ENCODE measurements around the gene RREB1. TPM values are rescaled to one million over a fixed set of nuclear protein-coding genes. Genes with fewer than 3 reads are reported as not detected.
A peak's percentile ranks its signal among the peaks of the same experiment; 100 is the strongest.

Gene RREB1
- total and polyA plus RNA-seq, 7 experiments from 2014 or later, result 4.2 to 56.7 (median 49.2) TPM

GRCh38 chr6:7267466-7268091, 159.8 kb downstream of the RREB1 start:
- H3K4me3 Mint-ChIP-seq, result no peak overlapping the region
- peaks cover 0 to 13% (median 2%) of the 10 kb centered on the region in 11 donors for H3K9me3 Mint-ChIP-seq
- no peaks in the 10 kb centered on the region for H3K9me3 ChIP-seq (ENCODE audit: control insufficient read depth in 2 of 3, low read length in 3 of 3)
- H3K4me1 ChIP-seq (ENCODE audit: control insufficient read depth in 2 of 2, insufficient read depth in 2 of 2, low read length in 2 of 2), result no peaks in the 10 kb centered on the region
- DNase-seq (no peak), ATAC-seq (peak; percentile 68)
- H3K36me3 ChIP-seq (ENCODE audit: control insufficient read depth in 2 of 3, insufficient read depth in 3 of 3, low read length in 3 of 3), result no peaks in the 10 kb centered on the region
- H3K27ac Mint-ChIP-seq, result no peak overlapping the region
- ChIA-PET CTCF (no interaction called here), POLR2A (no interaction called here)
- H3K27ac ChIP-seq (ENCODE audit: low read depth, low read length), result no peak overlapping the region
- no peaks in the 10 kb centered on the region for H3K4me1 Mint-ChIP-seq
- H3K4me3 ChIP-seq (ENCODE audit: low read length), result no peak overlapping the region
- peaks cover 0 to 5% (median 0%) of the 10 kb centered on the region in 5 donors for H3K27me3 Mint-ChIP-seq
- intact Hi-C loops (cut with micrococcal nuclease), result no loop called here
- H3K27me3 ChIP-seq (ENCODE audit: control insufficient read depth in 2 of 2, insufficient read depth in 2 of 2, low read length in 2 of 2), result no peaks in the 10 kb centered on the region
- H3K36me3 Mint-ChIP-seq, result peaks cover 0 to 10% (median 0%) of the 10 kb centered on the region in 5 donors

- no peak overlapping the region for H3K4me3 Mint-ChIP-seq
- DNase-seq, result no peak
- no peak overlapping the region for H3K27ac ChIP-seq (ENCODE audit: low read depth, low read length)
- peaks cover 0 to 10% (median 0%) of the 10 kb centered on the region in 5 donors for H3K36me3 Mint-ChIP-seq
- POLR2A ChIA-PET, result no interaction called here
- H3K9me3 ChIP-seq (ENCODE audit: control insufficient read depth in 2 of 3, low read length in 3 of 3), result no peaks in the 10 kb centered on the region
- peaks cover 0 to 13% (median 2%) of the 10 kb centered on the region in 11 donors for H3K9me3 Mint-ChIP-seq
- H3K4me1 Mint-ChIP-seq, result no peaks in the 10 kb centered on the region
- no peak overlapping the region for H3K27ac Mint-ChIP-seq
- intact Hi-C loops (cut with micrococcal nuclease), result no loop called here
- ATAC-seq, result no peak
- CTCF ChIA-PET, result no interaction called here
- no peaks in the 10 kb centered on the region for H3K36me3 ChIP-seq (ENCODE audit: control insufficient read depth in 2 of 3, insufficient read depth in 3 of 3, low read length in 3 of 3)
- H3K27me3 ChIP-seq (ENCODE audit: control insufficient read depth in 2 of 2, insufficient read depth in 2 of 2, low read length in 2 of 2), result no peaks in the 10 kb centered on the region
- no peaks in the 10 kb centered on the region for H3K4me1 ChIP-seq (ENCODE audit: control insufficient read depth in 2 of 2, insufficient read depth in 2 of 2, low read length in 2 of 2)
- peaks cover 0 to 5% (median 0%) of the 10 kb centered on the region in 5 donors for H3K27me3 Mint-ChIP-seq
- H3K4me3 ChIP-seq (ENCODE audit: low read length), result no peak overlapping the region
These were observed 160.6 kb downstream of the RREB1 start for GRCh38 chr6:7268362-7268761.

GRCh38 chr6:7268816-7269555, 161.2 kb downstream of the RREB1 start:
- Histone ChIP-seq H3K36me3 (ENCODE audit: control insufficient read depth in 2 of 3, insufficient read depth in 3 of 3, low read length in 3 of 3) (no peaks in the 10 kb centered on the region), H3K27ac (ENCODE audit: low read depth, low read length) (no peak overlapping the region), H3K4me1 (ENCODE audit: control insufficient read depth in 2 of 2, insufficient read depth in 2 of 2, low read length in 2 of 2) (no peaks in the 10 kb centered on the region), H3K4me3 (ENCODE audit: low read length) (no peak overlapping the region), H3K27me3 (ENCODE audit: control insufficient read depth in 2 of 2, insufficient read depth in 2 of 2, low read length in 2 of 2) (no peaks in the 10 kb centered on the region), H3K9me3 (ENCODE audit: control insufficient read depth in 2 of 3, low read length in 3 of 3) (no peaks in the 10 kb centered on the region)
- H3K9me3 Mint-ChIP-seq, result peaks cover 0 to 13% (median 2%) of the 10 kb centered on the region in 11 donors
- H3K4me3 Mint-ChIP-seq, result no peak overlapping the region
- ChIA-PET CTCF (no interaction called here), POLR2A (no interaction called here)
- H3K4me1 Mint-ChIP-seq, result no peaks in the 10 kb centered on the region
- no peak overlapping the region for H3K27ac Mint-ChIP-seq
- no peak for DNase-seq
- peaks cover 0 to 5% (median 0%) of the 10 kb centered on the region in 5 donors for H3K27me3 Mint-ChIP-seq
- intact Hi-C loops (cut with micrococcal nuclease), result no loop called here
- H3K36me3 Mint-ChIP-seq, result peaks cover 0 to 10% (median 0%) of the 10 kb centered on the region in 5 donors
- ATAC-seq, result no peak

GRCh38 chr6:7269816-7270215, 162.1 kb downstream of the RREB1 start:
- Histone ChIP-seq H3K36me3 (ENCODE audit: control insufficient read depth in 2 of 3, insufficient read depth in 3 of 3, low read length in 3 of 3) (no peaks in the 10 kb centered on the region), H3K4me1 (ENCODE audit: control insufficient read depth in 2 of 2, insufficient read depth in 2 of 2, low read length in 2 of 2) (no peaks in the 10 kb centered on the region), H3K27me3 (ENCODE audit: control insufficient read depth in 2 of 2, insufficient read depth in 2 of 2, low read length in 2 of 2) (no peaks in the 10 kb centered on the region), H3K9me3 (ENCODE audit: control insufficient read depth in 2 of 3, low read length in 3 of 3) (no peaks in the 10 kb centered on the region), H3K4me3 (ENCODE audit: low read length) (no peak overlapping the region), H3K27ac (ENCODE audit: low read depth, low read length) (no peak overlapping the region)
- Mint-ChIP-seq H3K36me3 (peaks cover 0 to 10% (median 0%) of the 10 kb centered on the region in 5 donors), H3K4me3 (no peak overlapping the region), H3K27me3 (peaks cover 0 to 5% (median 0%) of the 10 kb centered on the region in 5 donors), H3K9me3 (peaks cover 0 to 13% (median 2%) of the 10 kb centered on the region in 11 donors), H3K4me1 (no peaks in the 10 kb centered on the region), H3K27ac (peak overlapping the region in 2 of 9 donors; percentile 33 to 36)
- intact Hi-C loops (cut with micrococcal nuclease), result no loop called here
- POLR2A ChIA-PET, result no interaction called here
- CTCF ChIA-PET, result no interaction called here
- no peak for ATAC-seq
- no peak for DNase-seq

GRCh38 chr6:7270320-7271204, 162.8 kb downstream of the RREB1 start:
- no peak for DNase-seq
- Mint-ChIP-seq H3K27ac (peak overlapping the region in 1 of 9 donors; percentile 3), H3K27me3 (peaks cover 0 to 5% (median 0%) of the 10 kb centered on the region in 5 donors), H3K4me1 (peaks cover 0 to 2% (median under 1%) of the 10 kb centered on the region in 7 donors), H3K4me3 (no peak overlapping the region), H3K36me3 (peaks cover 0 to 10% (median 0%) of the 10 kb centered on the region in 5 donors), H3K9me3 (peaks cover 0 to 13% (median 2%) of the 10 kb centered on the region in 11 donors)
- intact Hi-C loops (cut with micrococcal nuclease), result no loop called here
- POLR2A ChIA-PET, result no interaction called here
- Histone ChIP-seq H3K4me3 (ENCODE audit: low read length) (no peak overlapping the region), H3K9me3 (ENCODE audit: control insufficient read depth in 2 of 3, low read length in 3 of 3) (no peaks in the 10 kb centered on the region), H3K27ac (ENCODE audit: low read depth, low read length) (no peak overlapping the region), H3K27me3 (ENCODE audit: control insufficient read depth in 2 of 2, insufficient read depth in 2 of 2, low read length in 2 of 2) (no peaks in the 10 kb centered on the region), H3K4me1 (ENCODE audit: control insufficient read depth in 2 of 2, insufficient read depth in 2 of 2, low read length in 2 of 2) (no peaks in the 10 kb centered on the region), H3K36me3 (ENCODE audit: control insufficient read depth in 2 of 3, insufficient read depth in 3 of 3, low read length in 3 of 3) (no peaks in the 10 kb centered on the region)
- CTCF ChIA-PET, result no interaction called here
- no peak for ATAC-seq

- no peaks in the 10 kb centered on the region for H3K9me3 ChIP-seq (ENCODE audit: control insufficient read depth in 2 of 3, low read length in 3 of 3)
- Mint-ChIP-seq H3K4me1 (peaks cover 4 to 7% (median 6%) of the 10 kb centered on the region in 7 donors), H3K36me3 (peaks cover 0 to 10% (median 0%) of the 10 kb centered on the region in 5 donors), H3K9me3 (peaks cover 0 to 7% (median 2%) of the 10 kb centered on the region in 11 donors), H3K27ac (no peak overlapping the region), H3K27me3 (peaks cover 0 to 5% (median 0%) of the 10 kb centered on the region in 5 donors), H3K4me3 (no peak overlapping the region)
- intact Hi-C loops (cut with micrococcal nuclease), result no loop called here
- ChIA-PET POLR2A (no interaction called here), CTCF (no interaction called here)
- H3K4me3 ChIP-seq (ENCODE audit: low read length), result no peak overlapping the region
- H3K27me3 ChIP-seq (ENCODE audit: control insufficient read depth in 2 of 2, insufficient read depth in 2 of 2, low read length in 2 of 2), result no peaks in the 10 kb centered on the region
- DNase-seq (no peak), ATAC-seq (no peak)
- no peaks in the 10 kb centered on the region for H3K36me3 ChIP-seq (ENCODE audit: control insufficient read depth in 2 of 3, insufficient read depth in 3 of 3, low read length in 3 of 3)
- H3K27ac ChIP-seq (ENCODE audit: low read depth, low read length), result no peak overlapping the region
- no peaks in the 10 kb centered on the region for H3K4me1 ChIP-seq (ENCODE audit: control insufficient read depth in 2 of 2, insufficient read depth in 2 of 2, low read length in 2 of 2)
These were observed 163.4 kb downstream of the RREB1 start for GRCh38 chr6:7271205-7271534.

All from naive thymus-derived CD4-positive, alpha-beta T cell (primary cell).